Thymus (tissue), 11 donors: ENCODE results near the gene ERC2. TPM values are rescaled to one million over a fixed set of nuclear protein-coding genes. Genes with fewer than 3 reads are reported as not detected.

ENCODE experiments used
- DNase-seq, 9 donors: peaks; one replicate each; pipeline ENCODE4 v3.0.0-alpha.2; 2013; ENCODE audit warnings: low spot score in 9 of 9, low read depth in 6 of 9, missing footprints in 1 of 9
- H3K27ac ChIP-seq, 2 donors: one replicate each; pipeline ENCODE4 v1.5.1; 2013; ENCODE audit warnings: control low read depth in 1 of 2, low read depth in 1 of 2, low read length in 1 of 2, mild to moderate bottlenecking in 1 of 2, moderate library complexity in 1 of 2
- H3K27me3 ChIP-seq, 2 donors: one replicate each; pipeline ENCODE4 v1.5.1; 2013; ENCODE audit warnings: low read length in 1 of 2; ENCODE audit not compliant: control insufficient read depth in 2 of 2, insufficient read depth in 1 of 2
- H3K36me3 ChIP-seq, 2 donors: one replicate each; pipeline ENCODE4 v1.5.1; 2013; ENCODE audit warnings: low read length in 1 of 2, mild to moderate bottlenecking in 1 of 2, moderate library complexity in 1 of 2; ENCODE audit not compliant: control insufficient read depth in 2 of 2, insufficient read depth in 2 of 2
- H3K4me1 ChIP-seq, 2 donors: one replicate each; pipeline ENCODE4 v1.5.1; 2013; ENCODE audit warnings: low read length in 2 of 2; ENCODE audit not compliant: control insufficient read depth in 2 of 2, insufficient read depth in 2 of 2
- H3K4me3 ChIP-seq, 2 donors: one replicate each; pipeline ENCODE4 v1.5.1; 2013; ENCODE audit warnings: low read length in 2 of 2, control low read depth in 1 of 2, mild to moderate bottlenecking in 1 of 2
- H3K9me3 ChIP-seq, 2 donors: one replicate each; pipeline ENCODE4 v1.5.1; 2013; ENCODE audit warnings: low read length in 1 of 2, mild to moderate bottlenecking in 1 of 2; ENCODE audit not compliant: control insufficient read depth in 2 of 2, insufficient read depth in 1 of 2
- WGBS: extraction: QIAGEN DNeasy Blood & Tissue Kit; methylation state at CpG from one replicate; pipeline ENCODE4 v1.1.7; 2013; 5-methylcytosine and 5-hydroxymethylcytosine counted together
- polyA plus RNA-seq: library from polyadenylated mRNA; stranded (reverse); fragments of 200-250 nt; gene quantifications from one replicate; pipeline ENCODE4 v1.2.3, GENCODE V29; 2013
- total RNA-seq: library from RNA; stranded (reverse); fragments of 120-200 nt; gene quantifications from one replicate; pipeline ENCODE4 v1.2.4, GENCODE V29; 2013
- donor health status: healthy.

The ERC2 gene
- total and polyA plus RNA-seq, 2 donors = 0.28 to 0.50 TPM

DNA sequence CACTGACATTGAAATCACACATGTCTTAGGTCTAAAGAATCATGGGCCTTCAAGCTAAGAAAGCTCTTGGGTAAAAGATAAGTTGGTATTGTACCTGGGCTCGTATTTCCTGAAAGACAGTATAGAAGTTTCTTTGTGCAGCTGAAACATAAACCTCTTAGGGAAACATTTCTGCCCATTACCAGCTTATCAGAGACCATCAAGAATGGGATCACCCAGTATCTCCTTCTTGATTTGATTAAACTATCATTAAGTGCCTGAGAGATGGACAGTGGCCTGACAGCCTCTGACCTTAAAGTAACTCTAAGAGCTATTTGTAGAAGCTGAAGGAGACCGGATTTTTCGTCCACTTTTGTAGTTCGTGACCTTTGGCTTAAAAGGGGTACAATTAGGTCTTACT is 265.3 kb downstream of the ERC2 start:
- no peak overlapping the region for H3K27ac ChIP-seq
- H3K4me3 ChIP-seq = no peak overlapping the region
- H3K9me3 ChIP-seq = no peaks in the 10 kb centered on the region
- no peak for DNase-seq
- H3K36me3 ChIP-seq = no peaks in the 10 kb centered on the region
- 90% methylated on average over 4 of the region's 4 CpGs for WGBS
- H3K27me3 ChIP-seq = no peaks in the 10 kb centered on the region
- H3K4me1 ChIP-seq = no peaks in the 10 kb centered on the region

GRCh38 chr3:56201407-56201806 is 266.9 kb downstream of the ERC2 start:
- Histone ChIP-seq H3K27me3 (no peaks in the 10 kb centered on the region), H3K27ac (no peak overlapping the region), H3K9me3 (no peaks in the 10 kb centered on the region), H3K4me1 (no peaks in the 10 kb centered on the region), H3K4me3 (no peak overlapping the region), H3K36me3 (no peaks in the 10 kb centered on the region)
- 42% methylated on average over 1 of the region's 1 CpG for WGBS
- no peak for DNase-seq

DNA sequence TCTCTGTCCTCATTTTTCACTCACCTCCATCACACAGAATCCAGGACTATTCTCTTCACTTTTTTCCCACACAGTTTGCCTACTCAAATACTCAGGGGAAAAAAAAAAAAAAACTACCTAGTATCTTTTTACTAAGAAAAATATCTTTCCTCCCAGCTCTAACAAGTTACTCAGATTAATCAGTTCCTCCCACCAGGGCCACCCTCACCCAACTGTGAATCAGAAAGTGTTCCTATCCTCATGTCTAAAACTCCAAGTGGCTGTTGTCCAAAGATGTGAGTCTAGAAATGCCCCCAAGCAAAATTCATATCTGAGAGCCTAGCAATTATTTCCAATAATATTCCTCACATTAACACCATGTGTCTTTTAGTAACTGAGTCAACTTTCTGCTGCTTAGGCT is 268.0 kb downstream of the ERC2 start:
- H3K27ac ChIP-seq = no peak overlapping the region
- H3K4me1 ChIP-seq = no peaks in the 10 kb centered on the region
- no peak for DNase-seq
- no peaks in the 10 kb centered on the region for H3K27me3 ChIP-seq
- no peaks in the 10 kb centered on the region for H3K9me3 ChIP-seq
- H3K4me3 ChIP-seq = no peak overlapping the region
- no peaks in the 10 kb centered on the region for H3K36me3 ChIP-seq

DNA sequence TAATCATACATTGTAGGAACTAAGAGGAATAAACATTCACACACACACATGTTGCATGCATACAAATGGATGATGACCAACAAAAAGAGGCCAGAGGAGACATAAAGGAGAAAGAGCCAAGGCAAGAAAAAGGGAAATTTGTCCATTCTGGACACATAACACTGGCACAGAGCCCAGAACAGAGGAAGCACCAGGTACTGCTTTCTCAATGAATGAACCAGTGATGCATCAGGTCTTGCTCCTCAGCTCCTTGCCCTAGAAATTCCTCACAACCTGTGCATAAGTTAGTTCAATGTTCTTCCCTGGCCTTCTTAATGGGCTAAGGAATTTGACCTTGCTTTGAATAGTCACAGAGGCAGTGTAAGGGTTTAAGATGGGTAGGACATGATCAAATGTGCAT is 270.3 kb downstream of the ERC2 start:
- Histone ChIP-seq H3K9me3 (no peaks in the 10 kb centered on the region), H3K36me3 (no peaks in the 10 kb centered on the region), H3K4me3 (no peak overlapping the region), H3K27me3 (no peaks in the 10 kb centered on the region), H3K4me1 (no peaks in the 10 kb centered on the region), H3K27ac (no peak overlapping the region)
- no peak for DNase-seq

DNA sequence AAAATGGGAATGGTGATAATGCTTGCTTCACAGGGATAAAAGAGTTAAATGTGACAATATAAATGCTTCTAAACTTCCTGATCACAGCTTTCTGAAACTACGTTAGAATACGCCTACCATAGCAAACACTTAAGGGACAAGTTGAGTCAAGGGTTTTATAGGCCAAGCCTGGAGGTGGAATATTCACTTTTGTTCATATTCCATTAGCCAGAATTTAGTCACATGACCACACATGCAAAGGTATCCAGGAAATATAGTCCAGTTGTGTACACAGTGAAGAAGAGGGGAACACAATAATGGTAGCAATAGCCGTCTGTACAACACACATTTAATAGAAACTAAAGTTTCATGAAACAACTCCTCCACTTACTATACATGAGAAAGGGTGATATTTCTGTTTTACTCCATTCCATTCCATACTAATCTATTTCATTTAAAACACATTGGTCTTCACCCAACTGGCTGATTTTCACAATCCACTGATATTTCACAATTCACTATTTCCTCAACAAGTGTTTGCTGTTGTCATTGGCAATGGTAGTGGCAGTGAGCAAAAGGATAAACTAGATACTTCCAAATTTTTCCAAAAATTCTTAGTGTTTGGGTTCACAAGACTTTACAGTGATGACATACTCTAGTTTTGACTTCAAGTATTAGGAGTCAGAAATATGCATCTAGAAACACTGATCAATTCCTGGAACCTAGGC is 270.9 kb downstream of the ERC2 start:
- Histone ChIP-seq H3K27ac (no peak overlapping the region), H3K4me3 (no peak overlapping the region), H3K27me3 (no peaks in the 10 kb centered on the region), H3K36me3 (no peaks in the 10 kb centered on the region), H3K9me3 (no peaks in the 10 kb centered on the region), H3K4me1 (no peaks in the 10 kb centered on the region)
- WGBS = 81% methylated on average over 3 of the region's 3 CpGs
- DNase-seq = no peak

DNA sequence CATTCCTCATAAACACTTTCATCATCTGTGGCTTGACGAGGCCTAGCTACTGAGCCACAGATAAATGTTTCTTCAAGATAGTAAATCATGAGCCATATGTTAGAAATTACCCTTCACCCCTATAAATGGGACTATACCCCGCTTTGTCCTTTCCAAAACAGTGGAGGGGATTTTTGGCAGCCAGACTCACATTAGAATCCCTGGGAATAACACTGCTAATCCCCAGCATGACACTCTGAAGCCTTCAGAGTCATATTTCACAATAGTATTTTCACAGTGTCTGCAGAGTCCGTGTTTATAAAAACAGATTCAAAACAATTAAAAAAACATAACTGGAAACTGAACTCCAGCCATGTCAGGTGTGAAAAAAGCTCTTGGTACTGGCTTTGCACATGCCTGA is 271.6 kb downstream of the ERC2 start:
- no peak overlapping the region for H3K4me3 ChIP-seq
- no peak for DNase-seq
- no peaks in the 10 kb centered on the region for H3K27me3 ChIP-seq
- no peaks in the 10 kb centered on the region for H3K4me1 ChIP-seq
- H3K9me3 ChIP-seq = no peaks in the 10 kb centered on the region
- 86% methylated on average over 3 of the region's 3 CpGs for WGBS
- no peaks in the 10 kb centered on the region for H3K36me3 ChIP-seq
- no peak overlapping the region for H3K27ac ChIP-seq

DNA sequence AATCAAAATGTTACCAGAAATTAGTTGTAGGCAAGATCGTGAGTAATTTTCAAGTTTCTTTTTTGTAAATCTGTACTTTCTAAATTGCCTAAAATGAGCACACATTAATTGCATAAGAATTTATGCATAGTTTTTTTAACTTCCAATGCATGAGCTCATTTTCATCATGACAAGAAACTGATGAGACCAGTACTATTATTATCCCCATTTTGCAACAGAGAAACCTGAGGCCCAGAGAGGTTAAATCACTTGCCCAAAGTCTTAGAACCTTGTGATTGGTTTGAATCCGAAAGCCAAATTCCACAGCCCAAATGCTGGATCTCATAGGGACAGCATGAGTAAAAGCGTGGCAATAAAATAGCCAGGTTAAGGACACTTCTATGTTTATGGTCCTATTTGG is 274.7 kb downstream of the ERC2 start:
- no peaks in the 10 kb centered on the region for H3K27me3 ChIP-seq
- H3K36me3 ChIP-seq = no peaks in the 10 kb centered on the region
- no peak overlapping the region for H3K4me3 ChIP-seq
- H3K9me3 ChIP-seq = no peaks in the 10 kb centered on the region
- H3K4me1 ChIP-seq = no peaks in the 10 kb centered on the region
- WGBS = 96% methylated on average over 3 of the region's 3 CpGs
- no peak overlapping the region for H3K27ac ChIP-seq
- DNase-seq = no peak

DNA sequence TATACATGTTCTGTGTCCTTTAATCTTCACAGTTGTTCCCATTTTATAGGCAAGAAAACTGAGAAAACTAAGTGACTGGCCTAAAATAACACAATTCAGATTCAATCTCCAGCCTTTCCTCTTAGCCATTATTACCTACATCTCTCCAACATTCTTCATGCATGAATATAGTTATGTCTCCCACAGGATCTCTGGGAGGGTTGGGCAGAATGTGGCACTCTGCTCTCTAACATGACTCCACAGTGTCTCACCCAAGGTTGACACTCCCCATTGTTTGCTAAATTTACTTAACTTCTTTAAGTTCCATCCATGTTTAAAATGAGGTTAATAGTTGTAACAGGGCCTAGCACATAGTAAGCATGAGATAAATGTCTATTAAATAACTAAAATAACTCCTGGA is 276.3 kb downstream of the ERC2 start:
- Histone ChIP-seq H3K27ac (no peak overlapping the region), H3K36me3 (no peaks in the 10 kb centered on the region), H3K4me3 (no peak overlapping the region), H3K9me3 (no peaks in the 10 kb centered on the region), H3K27me3 (no peaks in the 10 kb centered on the region), H3K4me1 (no peaks in the 10 kb centered on the region)
- no peak for DNase-seq

DNA sequence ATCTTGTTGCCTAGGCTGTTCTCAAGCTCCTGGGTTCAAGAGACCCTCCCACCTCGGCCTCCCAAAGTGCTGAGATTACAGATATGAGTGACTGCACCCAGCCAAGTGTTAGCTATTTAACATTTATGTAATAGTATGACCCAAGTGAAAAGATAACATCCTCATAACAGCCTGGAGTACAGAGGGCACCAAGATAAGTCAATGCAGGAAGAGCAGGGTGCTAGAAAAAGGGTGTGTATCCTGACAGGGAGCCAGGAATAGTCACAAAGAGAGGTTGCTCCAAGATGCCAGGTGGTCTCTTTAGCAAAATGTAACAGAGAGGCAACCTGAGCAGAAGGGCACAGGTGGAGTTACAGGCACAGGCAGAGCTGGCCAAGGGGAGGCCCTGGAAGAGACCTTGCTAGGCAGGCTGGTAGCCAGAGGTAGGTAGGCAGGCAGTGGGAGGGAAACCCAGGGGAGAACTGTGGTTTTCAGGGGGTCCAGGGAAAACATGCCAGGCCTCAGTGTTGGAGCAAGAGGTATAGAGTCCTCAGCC is 277.4 kb downstream of the ERC2 start:
- no peaks in the 10 kb centered on the region for H3K36me3 ChIP-seq
- H3K4me3 ChIP-seq = no peak overlapping the region
- no peak for DNase-seq
- no peaks in the 10 kb centered on the region for H3K9me3 ChIP-seq
- H3K4me1 ChIP-seq = no peaks in the 10 kb centered on the region
- H3K27me3 ChIP-seq = no peaks in the 10 kb centered on the region
- 78% methylated on average over 1 of the region's 1 CpG for WGBS
- H3K27ac ChIP-seq = no peak overlapping the region

DNA sequence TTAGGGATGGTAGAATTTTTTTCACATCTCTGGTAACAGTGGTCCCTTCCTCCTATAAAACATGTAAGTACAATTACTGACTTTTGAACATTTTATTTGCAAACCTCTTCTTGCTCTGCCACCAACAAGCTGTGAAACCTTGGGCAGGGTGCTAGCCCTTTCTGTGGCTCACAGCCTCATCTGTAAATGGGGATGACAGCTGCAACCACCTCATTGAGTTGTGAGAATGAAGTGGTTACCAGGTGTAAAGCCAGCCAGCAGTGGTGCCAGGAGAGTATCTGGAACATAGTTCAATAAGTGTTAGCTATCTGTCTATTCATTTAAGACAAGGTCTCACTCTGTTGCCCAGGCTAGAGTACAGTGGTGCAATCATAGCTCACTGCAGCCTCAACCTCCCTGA is 278.1 kb downstream of the ERC2 start:
- Histone ChIP-seq H3K27ac (no peak overlapping the region), H3K36me3 (no peaks in the 10 kb centered on the region), H3K4me3 (no peak overlapping the region), H3K4me1 (no peaks in the 10 kb centered on the region), H3K9me3 (no peaks in the 10 kb centered on the region), H3K27me3 (no peaks in the 10 kb centered on the region)
- DNase-seq = no peak
